ENCODE results near the gene HOGA1.
"Not testable (repeated sequence)": the region's sequence is repeated elsewhere in the genome, so short reads cannot be mapped to it uniquely, and the experiment has no call there.

HOGA1 gene

DNA sequence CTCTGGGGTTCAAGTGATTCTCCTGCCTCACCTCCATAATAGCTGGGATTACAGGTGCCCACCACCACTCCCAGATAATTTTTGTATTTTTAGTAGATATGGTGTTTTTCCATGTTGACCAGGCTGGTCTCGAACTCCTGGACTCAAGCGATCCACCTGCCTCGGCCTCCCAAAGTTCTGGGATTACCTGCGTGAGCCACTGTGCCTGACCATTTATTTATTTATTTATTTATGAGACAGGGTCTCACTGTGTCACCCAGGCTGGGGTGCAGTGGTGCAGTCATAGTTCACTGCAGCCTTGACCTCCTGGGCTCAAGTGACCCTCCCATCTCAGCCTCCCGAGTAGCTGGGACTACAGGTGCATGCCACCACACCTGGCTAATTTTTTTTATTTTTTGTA is 29.9 kb upstream of the HOGA1 start:
- not testable (repeated sequence) for DNase-seq (ENCODE audit: low read depth)

DNA sequence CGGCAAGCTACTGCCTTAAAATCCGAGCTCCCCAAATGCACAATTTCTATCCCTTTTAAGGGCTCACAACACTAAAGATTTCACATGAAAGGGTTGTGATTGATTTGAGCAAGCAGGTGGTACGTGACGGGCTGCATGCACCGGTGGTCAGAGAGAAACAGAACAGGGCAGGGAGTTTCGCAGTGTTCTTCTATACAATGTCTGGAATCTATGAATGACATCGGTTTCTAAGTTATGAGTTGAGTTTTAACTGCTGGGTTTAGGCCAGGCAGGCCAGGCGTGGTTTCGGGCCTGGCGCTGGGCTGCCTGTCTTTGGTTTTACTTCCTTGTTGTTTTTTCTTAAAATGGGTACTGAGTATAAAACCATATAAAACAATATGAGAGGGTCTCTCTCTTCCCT is 28.6 kb upstream of the HOGA1 start:
- not testable (repeated sequence) for DNase-seq (ENCODE audit: low read depth)

DNA sequence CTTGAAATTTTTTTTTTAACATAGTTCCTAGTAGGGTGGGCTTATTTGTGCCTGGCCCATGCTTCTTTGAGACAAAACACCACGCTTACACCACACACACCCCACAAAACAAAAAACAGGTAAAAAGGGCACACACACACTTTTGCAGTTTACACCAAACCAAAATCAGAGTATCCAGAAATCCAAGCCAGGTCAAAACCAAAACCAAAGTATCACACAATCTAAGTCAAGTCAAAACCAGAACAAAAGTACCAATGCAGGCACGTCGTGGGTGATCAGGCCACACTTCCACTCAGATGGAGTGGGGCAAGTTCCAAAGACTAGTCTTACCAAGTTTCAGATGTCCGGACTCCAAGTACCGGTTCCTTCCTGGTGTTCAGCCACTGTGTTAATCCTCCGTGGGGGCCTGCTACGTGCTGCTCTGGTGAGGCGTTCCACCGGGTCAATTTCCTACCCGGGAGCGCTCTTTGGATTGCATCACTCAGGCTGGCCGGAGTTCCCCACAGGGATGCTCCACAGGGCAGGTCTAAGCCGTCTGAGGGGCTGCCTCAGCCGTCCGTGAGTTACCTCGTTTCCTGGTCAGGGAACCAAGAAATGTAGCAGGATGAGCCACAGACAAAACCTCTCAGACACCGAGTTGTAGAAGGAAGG is 23.3 kb upstream of the HOGA1 start:
- not testable (repeated sequence) for DNase-seq (ENCODE audit: low read depth)

DNA sequence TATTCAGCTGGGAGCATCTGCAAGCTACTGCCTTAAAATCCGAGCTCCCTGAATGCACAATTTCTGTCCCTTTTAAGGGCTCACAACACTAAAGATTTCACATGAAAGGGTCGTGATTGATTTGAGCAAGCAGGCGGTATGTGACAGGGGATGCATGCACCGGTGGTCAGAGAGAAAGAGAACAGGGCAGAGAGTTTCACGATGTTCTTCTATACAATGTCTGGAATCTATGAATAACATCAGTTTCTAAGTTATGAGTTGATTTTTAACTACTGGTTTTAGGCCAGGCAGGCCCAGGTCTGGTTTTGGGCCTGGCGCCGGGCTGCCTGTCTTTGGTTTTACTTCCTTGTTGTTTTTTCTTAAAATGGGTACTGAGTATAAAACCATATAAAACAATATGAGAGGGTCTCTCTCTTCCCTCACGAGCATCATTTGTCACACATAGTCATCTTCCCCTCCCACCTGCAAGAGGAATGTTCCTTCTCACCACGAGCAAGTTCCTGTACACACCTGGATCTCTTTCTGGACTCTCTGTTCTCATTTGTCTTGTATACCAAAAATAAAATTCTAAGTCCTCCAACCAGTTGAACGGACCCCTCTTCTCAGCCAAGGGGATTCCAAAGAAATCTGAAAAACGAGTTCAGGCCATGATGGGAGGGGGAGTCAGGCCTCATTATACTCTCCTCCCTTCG is 22.7 kb upstream of the HOGA1 start:
- DNase-seq (ENCODE audit: low read depth), result not testable (repeated sequence)

DNA sequence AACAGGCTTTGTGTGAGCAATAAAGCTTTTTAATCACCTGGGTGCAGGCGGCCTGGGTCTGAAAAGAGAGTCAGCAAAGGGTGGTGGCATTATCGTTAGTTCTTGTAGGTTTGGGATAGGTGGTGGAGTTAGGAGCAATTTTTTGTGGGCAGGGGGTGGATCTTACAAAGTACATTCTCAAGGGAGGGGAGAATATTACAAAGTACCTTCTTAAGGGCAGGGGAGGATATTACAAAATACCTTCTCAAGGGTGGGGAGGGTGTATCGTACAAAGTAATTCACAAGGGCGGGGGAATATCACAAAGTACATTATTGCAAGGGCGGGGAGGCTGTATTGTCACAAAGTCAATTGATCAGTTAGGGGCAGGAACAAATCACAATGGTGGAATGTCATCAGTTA is 21.9 kb upstream of the HOGA1 start:
- DNase-seq (ENCODE audit: low read depth), result not testable (repeated sequence)

DNA sequence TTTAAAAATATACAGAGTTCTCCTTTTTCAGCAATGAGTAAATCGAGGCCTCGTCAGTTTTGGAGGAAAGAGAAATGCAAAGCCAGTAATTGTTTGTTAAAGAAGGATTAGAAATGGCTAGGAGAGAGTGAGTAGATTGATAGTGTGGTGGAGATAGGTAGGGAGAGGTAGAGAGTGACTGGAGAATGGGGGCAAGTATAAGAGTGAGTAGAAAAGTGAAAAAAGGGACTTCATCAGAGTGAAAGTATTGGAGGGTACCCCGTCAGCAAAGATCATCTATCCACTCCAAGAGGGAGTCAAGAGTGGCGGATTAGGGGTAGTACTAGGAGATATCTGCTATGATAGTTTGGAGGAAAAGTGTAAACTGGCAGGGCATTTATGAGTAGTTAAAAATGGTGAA is 20.9 kb upstream of the HOGA1 start:
- no peak for DNase-seq (ENCODE audit: low read depth)

DNA sequence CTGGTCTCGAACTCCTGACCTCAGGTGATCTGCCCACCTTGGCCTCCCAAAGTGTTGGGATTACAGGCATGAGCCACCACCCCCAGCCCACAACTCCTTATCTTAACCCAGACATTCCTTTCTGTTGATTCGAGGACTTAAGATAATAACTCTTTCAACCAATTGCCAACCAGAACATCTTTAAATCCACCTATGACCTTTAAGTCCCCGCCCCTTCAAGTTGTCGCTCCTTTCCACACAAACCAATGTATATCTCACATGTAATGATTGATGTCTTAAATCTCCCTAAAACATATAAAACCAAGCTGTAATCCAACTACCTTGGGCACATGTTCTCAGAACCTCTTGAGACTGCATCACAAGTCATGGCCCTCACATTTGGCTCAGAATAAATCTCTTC is 19.4 kb upstream of the HOGA1 start:
- DNase-seq (ENCODE audit: low read depth), result no peak

DNA sequence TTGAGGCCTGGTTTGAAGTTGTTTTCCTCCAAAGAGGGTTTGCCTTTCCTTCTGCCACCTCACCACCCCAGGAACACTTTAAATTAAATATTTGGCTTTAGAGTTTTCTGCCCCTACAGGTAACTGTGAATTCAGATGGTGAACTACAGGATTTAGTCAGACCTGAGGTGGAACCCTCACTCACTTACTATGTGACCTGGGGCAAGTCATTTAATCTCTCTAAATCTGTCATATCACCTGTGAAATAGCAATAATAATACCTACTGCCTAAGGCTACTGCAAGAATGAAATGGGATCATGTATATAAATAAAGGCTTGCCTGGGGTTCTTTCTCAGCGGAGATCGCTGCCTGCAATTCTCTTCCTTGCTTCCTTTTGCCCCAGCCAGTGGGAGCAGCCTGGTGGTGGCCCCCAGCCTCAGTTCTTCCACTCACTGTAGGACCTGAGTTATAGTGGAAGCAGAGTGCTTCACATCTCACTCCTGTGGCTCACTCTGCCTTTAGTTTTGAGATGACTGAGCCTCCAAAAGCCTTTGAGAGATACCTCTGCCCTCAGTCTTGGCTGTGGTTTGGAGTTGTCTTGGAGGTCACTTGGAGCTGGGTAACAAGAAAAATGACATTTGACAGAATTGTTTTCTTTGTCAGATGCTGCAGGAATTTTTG is 17.7 kb upstream of the HOGA1 start:
- DNase-seq (ENCODE audit: low read depth), result no peak

DNA sequence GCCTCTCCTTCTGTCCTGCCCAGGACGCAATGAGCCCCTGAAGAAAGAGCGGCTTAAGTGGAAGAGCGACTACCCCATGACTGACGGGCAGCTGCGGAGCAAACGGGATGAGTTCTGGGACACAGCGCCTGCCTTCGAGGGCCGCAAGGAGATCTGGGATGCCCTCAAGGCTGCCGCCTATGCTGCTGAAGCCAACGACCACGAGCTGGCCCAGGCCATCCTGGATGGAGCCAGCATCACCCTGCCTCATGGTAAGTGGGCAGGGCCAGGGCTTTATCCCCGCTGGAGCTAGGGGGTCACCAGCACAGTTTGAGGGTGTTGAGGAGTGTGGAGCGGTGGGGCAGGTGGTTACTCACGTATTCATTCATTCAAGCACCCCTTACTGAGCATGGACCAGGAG is 16.3 kb upstream of the HOGA1 start:
- DNase-seq (ENCODE audit: low read depth), result no peak

DNA sequence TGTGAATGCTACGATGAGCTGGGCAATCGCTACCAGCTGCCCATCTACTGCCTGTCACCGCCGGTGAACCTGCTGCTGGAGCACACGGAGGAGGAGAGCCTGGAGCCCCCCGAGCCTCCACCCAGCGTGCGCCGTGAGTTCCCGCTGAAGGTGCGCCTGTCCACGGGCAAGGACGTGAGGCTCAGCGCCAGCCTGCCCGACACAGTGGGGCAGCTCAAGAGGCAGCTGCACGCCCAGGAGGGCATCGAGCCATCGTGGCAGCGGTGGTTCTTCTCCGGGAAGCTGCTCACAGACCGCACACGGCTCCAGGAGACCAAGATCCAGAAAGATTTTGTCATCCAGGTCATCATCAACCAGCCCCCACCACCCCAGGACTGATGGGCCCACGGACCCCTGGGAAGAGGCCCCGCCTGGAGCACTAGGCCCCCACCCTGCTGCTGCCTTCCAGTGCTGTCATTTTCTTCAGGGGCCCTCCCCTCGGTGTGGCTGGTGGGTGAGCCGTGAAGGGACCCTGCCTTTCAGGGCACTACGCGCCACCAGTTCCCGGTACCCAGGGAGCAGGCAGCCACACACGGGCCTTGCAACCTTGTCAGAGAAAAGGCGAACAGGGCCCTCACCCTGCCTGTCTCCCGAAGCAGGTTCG is 13.9 kb upstream of the HOGA1 start:
- no peak for DNase-seq (ENCODE audit: low read depth)

DNA sequence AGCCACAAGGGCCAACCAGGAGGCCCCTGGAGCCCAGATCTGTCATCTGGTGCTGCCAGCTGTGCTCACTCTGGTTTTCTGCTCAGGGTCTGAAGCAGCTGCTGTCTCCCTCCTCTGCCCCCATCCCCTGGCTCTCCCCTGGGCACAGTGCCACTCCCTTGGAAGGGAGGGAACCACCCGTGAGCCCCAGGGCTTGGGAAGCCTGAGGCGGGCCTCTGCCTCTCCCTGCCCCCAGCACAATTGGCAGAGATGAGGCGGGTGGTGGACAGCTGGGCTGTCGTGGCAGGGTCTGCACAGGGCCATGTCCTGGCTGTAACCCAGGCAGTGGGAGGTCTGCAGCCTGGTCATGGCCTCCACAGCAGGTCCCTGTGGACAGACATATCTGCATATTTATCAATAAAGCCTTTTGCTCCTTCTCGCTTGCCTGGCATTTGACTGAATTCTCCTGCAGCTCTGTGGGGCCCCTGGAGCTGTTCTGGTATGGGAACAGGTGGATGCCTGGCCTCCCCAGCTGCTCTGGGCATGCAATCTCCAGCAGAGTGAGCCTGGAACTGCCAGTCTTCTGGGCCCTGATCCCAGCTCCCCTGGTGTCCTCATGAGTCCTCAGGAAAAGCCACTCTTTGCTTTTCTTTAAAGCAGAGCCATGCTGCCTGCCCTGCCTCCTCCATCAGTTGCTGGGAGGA is 13.3 kb upstream of the HOGA1 start:
- DNase-seq (ENCODE audit: low read depth), result no peak

DNA sequence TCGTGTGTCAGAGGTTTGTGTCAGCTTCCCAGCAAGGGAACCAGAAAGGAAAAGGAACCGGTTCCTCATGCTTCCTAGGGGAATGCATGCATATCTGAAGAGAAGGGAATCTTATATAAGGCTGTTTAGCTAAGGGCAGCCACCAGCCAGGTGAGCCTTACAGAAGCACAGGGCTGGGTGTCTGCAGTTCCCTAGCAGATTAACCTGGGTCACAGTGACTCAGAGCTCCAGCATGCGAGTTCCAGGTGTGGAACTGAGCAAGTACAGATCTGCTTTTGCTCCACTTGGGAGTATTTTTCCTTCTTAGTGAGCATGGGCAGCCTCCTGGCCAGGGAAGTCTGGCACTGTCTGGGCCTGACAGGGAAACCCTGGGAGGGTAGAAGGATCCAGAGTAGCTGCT is 12.6 kb upstream of the HOGA1 start:
- DNase-seq (ENCODE audit: low read depth), result no peak

DNA sequence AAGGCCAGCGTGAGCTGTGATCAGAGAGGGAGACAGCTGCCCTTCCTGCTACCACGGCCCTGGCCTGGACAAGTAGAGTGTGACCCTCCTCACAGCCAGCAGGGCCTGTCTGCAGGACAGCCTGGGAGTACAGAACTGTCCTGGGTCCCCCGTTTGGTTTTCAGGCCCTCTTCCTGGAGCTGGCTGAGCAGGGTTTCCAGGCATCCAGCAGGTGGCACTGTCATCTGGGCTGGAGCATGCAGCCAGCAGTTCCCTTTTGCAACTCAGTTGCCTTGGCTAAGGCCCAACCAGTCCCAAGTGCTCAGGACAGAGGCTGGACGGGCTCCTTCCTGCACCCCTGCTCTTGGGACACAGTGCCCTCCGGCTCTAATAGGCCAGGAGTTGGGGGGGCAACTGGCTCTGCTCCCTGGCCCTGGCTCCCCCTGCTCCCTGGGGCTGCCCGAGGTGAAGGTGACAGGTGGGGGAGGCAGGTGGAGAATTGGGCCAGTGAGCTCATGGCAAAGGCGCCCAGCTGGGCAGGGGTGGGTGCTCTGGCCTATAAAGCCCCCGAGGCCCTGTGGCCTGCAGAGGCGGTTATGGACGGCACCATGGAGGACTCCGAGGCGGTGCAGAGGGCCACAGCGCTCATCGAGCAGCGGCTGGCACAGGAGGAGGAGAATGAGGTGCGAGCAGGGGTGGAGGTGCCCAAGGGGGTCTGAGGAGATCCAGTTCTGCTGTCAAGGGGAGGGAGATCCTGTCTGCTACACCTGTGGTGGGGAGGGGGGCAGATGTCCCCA is 11.8 kb upstream of the HOGA1 start, which contains the start of gene ANKRD2:
Gene ANKRD2 (plus strand): TSS at position 566 of the 776 bp plus-strand sequence. CDS start 10 bp downstream, at position 576.
- DNase-seq (ENCODE audit: low read depth), result no peak

DNA sequence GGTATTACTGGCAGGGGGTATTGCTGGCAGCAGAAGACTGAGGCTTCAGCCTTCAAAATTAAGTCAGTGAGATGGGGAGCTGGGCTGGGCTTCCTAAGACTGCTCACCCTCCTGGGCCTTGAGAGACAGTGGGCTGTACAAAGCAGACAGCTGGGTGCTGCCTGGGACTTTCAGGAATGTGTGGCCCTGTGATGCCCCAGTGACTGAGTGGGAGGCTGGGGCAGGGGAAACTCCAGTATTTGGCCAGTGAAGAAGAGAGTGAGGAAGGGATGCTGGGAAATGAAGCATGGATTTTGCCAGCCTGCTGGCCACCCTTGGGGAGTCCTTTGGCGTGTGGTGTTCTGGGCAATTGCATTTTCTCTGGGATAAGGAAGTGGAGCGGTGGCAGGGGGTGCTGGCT is 11.2 kb upstream of the HOGA1 start:
- no peak for DNase-seq (ENCODE audit: low read depth)

DNA sequence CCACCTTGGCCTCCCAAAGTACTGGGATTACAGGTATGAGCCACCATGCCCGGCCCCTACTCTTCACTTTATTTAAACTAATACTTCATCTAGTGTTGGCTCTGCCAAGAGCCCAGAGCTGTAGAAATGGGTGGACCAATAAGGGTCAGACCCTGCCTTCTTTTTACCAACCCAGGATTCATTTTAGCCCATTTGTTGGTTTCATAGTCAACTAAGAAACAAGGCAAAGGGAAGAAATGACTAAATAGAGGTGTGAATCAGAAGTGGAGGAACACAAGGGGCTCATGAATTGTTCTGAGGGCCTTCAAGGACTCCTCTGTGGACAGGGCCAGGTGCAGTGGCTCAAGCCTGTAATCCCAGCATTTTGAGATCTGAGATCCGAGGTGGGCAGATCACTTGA is 10.5 kb upstream of the HOGA1 start:
- no peak for DNase-seq (ENCODE audit: low read depth)

DNA sequence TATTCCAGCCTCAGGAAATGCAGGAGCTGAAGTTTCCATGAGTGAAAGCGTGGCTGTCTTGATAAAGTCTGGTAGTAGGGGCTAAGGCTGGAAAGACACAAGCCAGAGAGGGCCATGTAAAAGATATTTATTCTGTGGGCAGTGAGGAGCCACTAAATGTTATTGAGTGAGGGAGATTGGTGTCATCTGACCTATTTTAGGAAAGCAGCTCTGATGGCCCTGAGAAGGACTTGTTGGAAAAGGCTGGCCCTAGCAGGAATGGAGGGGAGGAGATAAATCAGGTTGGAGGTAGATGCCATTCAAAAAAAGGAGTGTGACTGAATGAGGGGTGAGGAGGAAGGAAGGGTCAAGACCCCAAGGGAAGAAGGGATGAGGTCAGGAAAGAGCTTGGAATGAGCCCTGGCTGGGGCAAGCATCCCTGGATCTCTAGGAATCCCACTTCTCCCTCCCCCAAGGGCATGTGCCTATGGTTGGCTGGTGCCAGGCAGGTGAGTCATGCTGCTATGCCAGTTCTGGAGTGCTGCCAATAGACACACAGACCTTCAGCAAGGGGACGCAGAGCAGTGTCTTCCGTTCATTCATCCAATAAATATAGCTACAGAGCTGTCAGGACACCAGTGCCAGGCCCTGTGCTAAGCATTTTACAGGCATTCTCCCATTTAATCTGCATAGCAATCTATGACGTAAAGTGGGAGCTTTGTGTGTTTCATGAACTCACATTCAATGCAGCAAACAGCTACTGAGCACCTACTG is 9.6 kb upstream of the HOGA1 start:
- no peak for DNase-seq (ENCODE audit: low read depth)

DNA sequence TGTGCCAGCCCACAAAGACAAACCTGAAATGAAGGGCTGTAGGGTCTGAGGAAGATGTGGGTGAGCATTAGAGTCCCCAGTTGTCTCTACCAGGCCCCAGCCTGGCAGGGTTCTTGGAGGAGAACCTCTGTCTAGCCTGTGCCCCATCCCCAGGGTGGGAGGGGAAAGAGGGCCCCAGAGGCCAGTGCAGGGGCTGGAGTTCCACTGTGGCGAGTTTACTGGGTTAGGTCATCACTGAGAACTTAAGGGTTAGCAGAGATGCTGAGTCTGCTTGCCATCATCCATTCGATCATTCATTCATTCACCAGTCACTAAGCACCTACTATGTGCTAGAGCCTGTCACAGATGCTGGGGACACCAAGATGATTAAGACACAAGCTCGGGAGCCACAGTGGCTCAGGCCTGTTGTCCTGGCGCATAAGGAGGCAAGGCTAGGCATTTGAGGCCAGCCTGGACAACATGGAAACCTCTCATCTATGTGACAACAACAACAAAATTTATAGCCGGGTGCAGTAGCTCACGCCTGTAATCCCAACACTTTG is 9.0 kb upstream of the HOGA1 start:
- no peak for DNase-seq (ENCODE audit: low read depth)

DNA sequence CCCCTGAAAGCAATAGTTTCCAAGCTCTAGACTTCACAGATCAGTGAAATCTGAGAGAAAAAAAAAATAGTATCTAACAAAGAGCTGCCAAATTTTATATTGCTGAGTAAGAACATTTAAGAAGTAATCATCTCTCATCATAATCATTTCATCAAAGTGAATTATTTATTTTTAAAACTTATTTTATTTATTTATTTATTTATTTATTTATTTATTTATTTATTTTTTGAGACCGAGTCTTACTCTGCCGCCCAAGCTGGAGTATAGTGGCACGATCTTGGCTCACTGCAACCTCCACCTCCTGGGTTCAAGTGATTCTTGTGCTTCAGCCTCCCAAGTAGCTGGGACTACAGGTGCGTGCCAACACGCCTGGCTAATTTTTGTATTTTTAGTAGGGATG is 7.7 kb upstream of the HOGA1 start:
- DNase-seq (ENCODE audit: low read depth), result not testable (repeated sequence)

DNA sequence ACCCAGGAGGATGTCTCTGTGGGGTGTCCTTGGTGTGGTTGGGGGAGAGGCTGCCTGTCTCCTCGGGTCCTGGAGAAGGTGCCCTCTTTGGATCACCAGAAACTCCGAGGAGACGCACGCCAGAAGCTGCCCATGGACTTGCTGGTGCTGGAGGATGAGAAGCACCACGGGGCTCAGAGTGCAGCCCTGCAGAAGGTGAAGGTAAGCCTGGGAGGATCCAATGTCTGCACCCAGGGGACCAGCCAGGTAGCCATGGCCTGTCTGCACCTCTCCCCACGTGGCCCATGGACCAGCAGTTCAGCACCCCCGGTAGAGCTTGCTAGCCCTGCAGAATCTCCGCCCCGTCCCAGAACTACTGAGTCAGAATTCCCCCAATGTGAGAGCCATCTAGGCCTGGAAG is 6.5 kb upstream of the HOGA1 start:
- no peak for DNase-seq (ENCODE audit: low read depth)

DNA sequence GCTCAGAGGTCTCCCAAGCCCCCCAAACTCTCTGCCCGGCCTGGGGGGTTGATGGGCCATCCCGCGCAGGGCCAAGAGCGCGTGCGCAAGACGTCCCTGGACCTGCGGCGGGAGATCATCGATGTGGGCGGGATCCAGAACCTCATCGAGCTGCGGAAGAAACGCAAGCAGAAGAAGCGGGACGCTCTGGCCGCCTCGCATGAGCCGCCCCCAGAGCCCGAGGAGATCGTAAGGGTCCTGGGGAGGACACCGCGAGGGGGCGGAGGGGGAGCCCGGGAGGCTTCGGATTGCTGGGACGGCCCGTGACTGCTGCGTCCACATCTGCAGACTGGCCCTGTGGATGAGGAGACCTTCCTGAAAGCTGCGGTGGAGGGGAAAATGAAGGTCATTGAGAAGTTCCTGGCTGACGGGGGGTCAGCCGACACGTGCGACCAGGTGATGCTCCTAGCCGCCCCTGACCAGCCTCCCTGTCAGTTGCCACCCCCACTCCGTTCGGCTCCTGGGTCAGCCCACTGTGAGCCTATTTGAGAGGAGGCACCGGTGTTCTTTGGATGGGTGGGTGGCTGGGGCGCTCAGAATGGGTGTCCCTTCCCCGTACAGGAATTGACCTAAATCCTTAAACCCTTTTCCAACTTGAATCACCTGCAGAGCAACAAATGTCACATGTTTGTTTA is 5.9 kb upstream of the HOGA1 start:
- DNase-seq (ENCODE audit: low read depth), result no peak

All from non-pigmented ciliary epithelial cell (primary cell).